CD14-positive monocyte (primary cell): ENCODE measurements around the gene TPMT. TPM values are rescaled to one million over a fixed set of nuclear protein-coding genes. Genes with fewer than 3 reads are reported as not detected.

Experiments
- DNase-seq, 3 donors: peaks; one replicate each; pipeline ENCODE4 v3.0.0-alpha.2; 2011 to 2022
- H2AFZ ChIP-seq: 2 replicates; pipeline ENCODE4 v1.6.0; 2012; ENCODE audit warnings: mild to moderate bottlenecking, low read depth, low read length, inconsistent platforms; ENCODE audit not compliant: insufficient read depth, poor library complexity, severe bottlenecking
- H3K27ac ChIP-seq, 2 donors: 1 replicate in 1 of 2; 2 replicates in 1 of 2; pipeline ENCODE4 v1.5.1; 2012 to 2013; ENCODE audit warnings: low read length in 2 of 2, control low read depth in 1 of 2, inconsistent platforms in 1 of 2, low read depth in 1 of 2, mild to moderate bottlenecking in 1 of 2
- H3K27me3 ChIP-seq, 2 donors: one replicate each; pipeline versions ENCODE4 v1.6.0 to v1.6.1; 2011 to 2013; ENCODE audit warnings: low read length in 2 of 2; ENCODE audit not compliant: control insufficient read depth in 2 of 2, insufficient read depth in 2 of 2
- H3K36me3 ChIP-seq, 2 donors: replicated peaks in 1 of 2; 1 replicate in 1 of 2; 2 replicates in 1 of 2; pipeline versions ENCODE4 v1.5.1 to v1.6.1; 2012 to 2013; ENCODE audit warnings: low read length in 2 of 2, control low read depth in 1 of 2, inconsistent platforms in 1 of 2, mild to moderate bottlenecking in 1 of 2; ENCODE audit not compliant: insufficient read depth in 2 of 2, control insufficient read depth in 1 of 2
- H3K4me1 ChIP-seq, 2 donors: 1 replicate in 1 of 2; 2 replicates in 1 of 2; pipeline versions ENCODE4 v1.5.1 to v1.6.1; 2012 to 2013; ENCODE audit warnings: low read length in 2 of 2, control low read depth in 1 of 2, inconsistent platforms in 1 of 2, mild to moderate bottlenecking in 1 of 2, moderate library complexity in 1 of 2; ENCODE audit not compliant: insufficient read depth in 2 of 2, control insufficient read depth in 1 of 2
- H3K4me2 ChIP-seq: replicated peaks from 2 replicates; pipeline ENCODE3; 2012; ENCODE audit warnings: low read length, moderate library complexity, mild to moderate bottlenecking; ENCODE audit not compliant: poor library complexity, severe bottlenecking; ENCODE audit errors: extremely low read depth
- H3K4me3 ChIP-seq, 3 experiments: fragments of 200-600 bp in 1 of 3; sonication (generic) in 1 of 3; replicated peaks in 1 of 3; 1 replicate in 2 of 3; 2 replicates in 1 of 3; pipeline ENCODE4 v1.5.1; 2011 to 2013; ENCODE audit warnings: low read length in 3 of 3, mild to moderate bottlenecking in 3 of 3, control low read depth in 2 of 3, low read depth in 2 of 3, inconsistent platforms in 1 of 3, moderate library complexity in 1 of 3
- H3K79me2 ChIP-seq: 2 replicates; pipeline ENCODE4 v1.6.0; 2012; ENCODE audit warnings: mild to moderate bottlenecking, control low read depth, inconsistent platforms, low read length, moderate library complexity; ENCODE audit not compliant: insufficient read depth
- H3K9ac ChIP-seq: 2 replicates; pipeline ENCODE4 v1.6.0; 2017; ENCODE audit warnings: low read length, mild to moderate bottlenecking; ENCODE audit not compliant: insufficient read depth, poor library complexity, severe bottlenecking
- H3K9me3 ChIP-seq, 2 donors: replicated peaks in 1 of 2; 1 replicate in 1 of 2; 2 replicates in 1 of 2; pipeline versions ENCODE4 v1.5.1 to v1.6.1; 2012 to 2013; ENCODE audit warnings: low read length in 2 of 2, control low read depth in 1 of 2; ENCODE audit not compliant: control insufficient read depth in 1 of 2, insufficient read depth in 1 of 2
- H4K20me1 ChIP-seq: 2 replicates; pipeline ENCODE4 v1.6.0; 2012; ENCODE audit warnings: mild to moderate bottlenecking, low read length, control low read depth, moderate library complexity; ENCODE audit not compliant: insufficient read depth
- H3K27ac Mint-ChIP-seq, 7 donors: one replicate each; pipeline ENCODE4 v1.8.0; 2020; ENCODE audit warnings: mild to moderate bottlenecking in 7 of 7, mixed read lengths in 7 of 7, moderate library complexity in 6 of 7, inconsistent platforms in 2 of 7
- H3K27me3 Mint-ChIP-seq, 3 donors: one replicate each; pipeline ENCODE4 v1.8.0; 2021 to 2022; ENCODE audit warnings: low read depth in 3 of 3, mild to moderate bottlenecking in 3 of 3, mixed read lengths in 3 of 3, moderate library complexity in 3 of 3, inconsistent platforms in 1 of 3
- H3K36me3 Mint-ChIP-seq, 2 donors: one replicate each; pipeline ENCODE4 v1.8.0; 2020; ENCODE audit warnings: mixed read lengths in 2 of 2, inconsistent platforms in 1 of 2, mild to moderate bottlenecking in 1 of 2
- H3K4me1 Mint-ChIP-seq: one replicate; pipeline ENCODE4 v1.8.0; 2020; ENCODE audit warnings: mild to moderate bottlenecking, mixed read lengths
- H3K4me3 Mint-ChIP-seq, 2 donors: one replicate each; pipeline ENCODE4 v1.8.0; 2020; ENCODE audit warnings: mild to moderate bottlenecking in 2 of 2, mixed read lengths in 2 of 2, moderate library complexity in 1 of 2
- H3K9me3 Mint-ChIP-seq, 7 donors: one replicate each; pipeline ENCODE4 v1.8.0; 2020 to 2022; ENCODE audit warnings: mixed read lengths in 7 of 7, mild to moderate bottlenecking in 6 of 7, moderate library complexity in 6 of 7, inconsistent platforms in 2 of 7
- CTCF ChIP-seq: fragments of 200-600 bp; IDR thresholded peaks from one replicate; pipeline ENCODE4 v1.8.0; 2022; ENCODE audit warnings: antibody characterized with exemption, mild to moderate bottlenecking
- WGBS: methylation state at CpG from one replicate; pipeline ENCODE4 v1.1.5; 2013; ENCODE audit warnings: missing lambda C conversion rate; ENCODE audit not compliant: insufficient coverage; 5-methylcytosine and 5-hydroxymethylcytosine counted together
- intact Hi-C, 2 donors: fragments of 100-400 bp; cut with micrococcal nuclease; formaldehyde crosslinking; loops; one replicate each; pipeline versions ENCODE4 v1.15.0 to v1.15.1; 2023
- polyA plus RNA-seq, 3 donors: library from polyadenylated mRNA; depleted of rRNA in 1 of 3; unstranded in 2 of 3; stranded (reverse) in 1 of 3; fragments of 300-500 nt in 2 of 3; fragments of >200 nt in 1 of 3; fragmentation: Illumina TruSeq in 2 of 3; gene quantifications; 1 replicate in 2 of 3; 2 replicates in 1 of 3; pipeline ENCODE4 v1.2.3, GENCODE V29; 2012 to 2021

The TPMT gene
- polyA plus RNA-seq, 3 donors: 10.5 to 33.1 (median 27.5) TPM

- no peak for DNase-seq
- Histone ChIP-seq H3K36me3 (peaks cover 74 to 91% of the 10 kb centered on the region in 2 donors), H3K9ac (no peak overlapping the region), H3K27ac (no peak overlapping the region), H3K9me3 (no peaks in the 10 kb centered on the region), H3K79me2 (no peaks in the 10 kb centered on the region), H4K20me1 (peaks cover 4% of the 10 kb centered on the region), H3K4me3 (no peak overlapping the region), H3K27me3 (no peaks in the 10 kb centered on the region), H2AFZ (no peak overlapping the region), H3K4me2 (no peak overlapping the region), H3K4me1 (no peaks in the 10 kb centered on the region)
- intact Hi-C loops: no loop called here
- Mint-ChIP-seq H3K9me3 (no peaks in the 10 kb centered on the region), H3K27me3 (no peaks in the 10 kb centered on the region), H3K4me1 (no peaks in the 10 kb centered on the region), H3K27ac (peak overlapping the region in 1 of 7 donors; percentile 28), H3K4me3 (no peak overlapping the region), H3K36me3 (peaks cover 67 to 90% of the 10 kb centered on the region in 2 donors)
- TF ChIP-seq CTCF: no peak
- 95% methylated on average over 7 of the region's 13 CpGs for WGBS
Observed at GRCh38 chr6:18141805-18142590, 12.9 kb downstream of the TPMT start.

GRCh38 chr6:18139935-18140621 is 14.8 kb downstream of the TPMT start:
- Histone ChIP-seq H3K4me3 (no peak overlapping the region), H3K79me2 (no peaks in the 10 kb centered on the region), H3K9ac (no peak overlapping the region), H3K4me2 (no peak overlapping the region), H3K27ac (no peak overlapping the region), H3K4me1 (no peaks in the 10 kb centered on the region), H2AFZ (no peak overlapping the region), H3K9me3 (no peaks in the 10 kb centered on the region), H4K20me1 (peaks cover 2% of the 10 kb centered on the region), H3K27me3 (no peaks in the 10 kb centered on the region), H3K36me3 (peaks cover 73 to 92% of the 10 kb centered on the region in 2 donors)
- Mint-ChIP-seq H3K4me3 (no peak overlapping the region), H3K4me1 (no peaks in the 10 kb centered on the region), H3K27me3 (no peaks in the 10 kb centered on the region), H3K27ac (peak overlapping the region in 2 of 7 donors; percentile 36 to 58), H3K36me3 (peaks cover 70 to 92% of the 10 kb centered on the region in 2 donors), H3K9me3 (no peaks in the 10 kb centered on the region)
- no peak for TF ChIP-seq CTCF
- no peak for DNase-seq
- intact Hi-C loops: no loop called here
- 97% methylated on average over 4 of the region's 6 CpGs for whole genome bisulfite sequencing
